GM21576 (cell line): ENCODE data around the gene ANKRD11.
A peak's percentile ranks its signal among the peaks of the same experiment; 100 is the strongest.
"Not testable (repeated sequence)": the region's sequence is repeated elsewhere in the genome, so short reads cannot be mapped to it uniquely, and the experiment has no call there.

Source experiments
- ATAC-seq: cut with Tn5 transposase; IDR thresholded peaks from one replicate; pipeline ENCODE4 v1.9.1; 2021; ENCODE audit warnings: mild to moderate bottlenecking, moderate library complexity; ENCODE audit not compliant: unreplicated experiment

Gene ANKRD11

GRCh38 chr16:89369266-89369895, 121.0 kb downstream of the ANKRD11 start:
- no peak for ATAC-seq

GRCh38 chr16:89368604-89369249, 121.6 kb downstream of the ANKRD11 start:
- no peak for ATAC-seq

GRCh38 chr16:89367538-89367915, 122.8 kb downstream of the ANKRD11 start:
- ATAC-seq, result no peak

GRCh38 chr16:89366561-89367537, 123.5 kb downstream of the ANKRD11 start:
- ATAC-seq, result no peak

- ATAC-seq, result no peak
Measured at GRCh38 chr16:89365996-89366395, 124.4 kb downstream of the ANKRD11 start.

- no peak for ATAC-seq
Measured at GRCh38 chr16:89365044-89365467, 125.3 kb downstream of the ANKRD11 start.

- ATAC-seq, result no peak
Measured at GRCh38 chr16:89364606-89365005, 125.8 kb downstream of the ANKRD11 start.

GRCh38 chr16:89363621-89364393, 126.6 kb downstream of the ANKRD11 start:
- ATAC-seq, result no peak

- not testable (repeated sequence) for ATAC-seq
Measured at GRCh38 chr16:89362540-89363223, 127.7 kb downstream of the ANKRD11 start.

- peak; percentile 53 for ATAC-seq
Measured at GRCh38 chr16:89361751-89362539, 128.4 kb downstream of the ANKRD11 start.

GRCh38 chr16:89360760-89361435, 129.5 kb downstream of the ANKRD11 start:
- peak; percentile 55 for ATAC-seq

GRCh38 chr16:89359264-89360147, 130.9 kb downstream of the ANKRD11 start:
- no peak for ATAC-seq

- no peak for ATAC-seq
Measured at GRCh38 chr16:89358030-89359005, 132.0 kb downstream of the ANKRD11 start.

GRCh38 chr16:89357055-89357816, 133.1 kb downstream of the ANKRD11 start:
- no peak for ATAC-seq

- no peak for ATAC-seq
Measured at GRCh38 chr16:89355686-89356085, 134.7 kb downstream of the ANKRD11 start.

- ATAC-seq, result no peak
Measured at GRCh38 chr16:89355007-89355406, 135.4 kb downstream of the ANKRD11 start.
